Peyer's patch (tissue), 4 donors: ENCODE results near the gene SKI.

Experiments used
- POLR2A ChIP-seq, 2 donors: fragments of 450-650 bp; IDR thresholded peaks; one replicate each; pipeline ENCODE4 v1.5.1; 2017; ENCODE audit warnings: antibody characterized with exemption in 2 of 2, mild to moderate bottlenecking in 2 of 2, moderate library complexity in 2 of 2
- TF ChIP-seq, protein P1 (sequence below), 6 experiments: fragments of 450-650 bp in 4 of 6; fragments of 200-600 bp in 2 of 6; sonication (generic) in 1 of 6; IDR thresholded peaks; one replicate each; pipeline ENCODE4 v1.5.1; 2017 to 2019; ENCODE audit warnings: antibody characterized with exemption in 6 of 6, mild to moderate bottlenecking in 3 of 6, moderate library complexity in 1 of 6

DNA sequence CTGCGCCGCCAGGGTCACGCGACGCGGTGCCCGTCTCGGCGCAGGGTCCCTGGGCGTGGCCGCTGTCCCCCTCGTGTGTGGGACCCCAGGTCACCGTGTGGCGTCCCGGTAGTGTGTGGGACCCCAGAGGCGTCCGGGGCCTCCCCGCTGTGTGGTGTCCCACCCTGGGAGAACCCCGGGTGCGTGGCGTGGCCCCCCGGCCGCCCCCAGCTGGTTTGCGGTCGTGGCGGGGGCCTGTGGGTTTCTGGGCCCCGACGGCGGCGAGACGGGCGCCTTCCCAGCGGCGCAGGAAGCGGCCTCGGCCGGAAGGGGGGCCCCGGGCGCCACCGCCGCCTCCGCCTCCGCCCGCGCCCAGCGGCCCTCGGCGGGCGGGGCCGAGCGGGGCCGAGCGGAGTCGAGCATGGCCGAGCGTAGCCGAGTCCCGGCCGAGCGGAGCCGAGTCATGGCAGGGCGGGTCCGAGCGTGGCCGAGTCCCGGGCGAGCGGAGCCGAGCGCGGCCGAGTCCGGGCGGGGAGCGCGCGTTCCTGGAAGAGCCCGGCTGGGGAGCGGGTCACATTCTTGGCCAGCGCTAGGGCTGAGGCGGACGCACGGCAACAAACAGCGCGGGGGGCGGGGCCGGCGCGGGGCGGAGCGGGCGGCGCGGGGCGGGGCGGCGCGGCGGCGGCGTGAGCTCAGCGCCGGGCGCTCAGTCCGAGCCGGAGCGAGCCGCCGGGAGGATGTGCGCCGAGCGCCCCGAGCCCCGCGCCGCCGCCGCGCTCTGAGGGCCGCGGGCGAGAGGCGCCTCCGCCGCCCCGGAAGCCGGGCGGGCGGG, 568 bp upstream of the SKI start:
- TF ChIP-seq, protein P1, sequence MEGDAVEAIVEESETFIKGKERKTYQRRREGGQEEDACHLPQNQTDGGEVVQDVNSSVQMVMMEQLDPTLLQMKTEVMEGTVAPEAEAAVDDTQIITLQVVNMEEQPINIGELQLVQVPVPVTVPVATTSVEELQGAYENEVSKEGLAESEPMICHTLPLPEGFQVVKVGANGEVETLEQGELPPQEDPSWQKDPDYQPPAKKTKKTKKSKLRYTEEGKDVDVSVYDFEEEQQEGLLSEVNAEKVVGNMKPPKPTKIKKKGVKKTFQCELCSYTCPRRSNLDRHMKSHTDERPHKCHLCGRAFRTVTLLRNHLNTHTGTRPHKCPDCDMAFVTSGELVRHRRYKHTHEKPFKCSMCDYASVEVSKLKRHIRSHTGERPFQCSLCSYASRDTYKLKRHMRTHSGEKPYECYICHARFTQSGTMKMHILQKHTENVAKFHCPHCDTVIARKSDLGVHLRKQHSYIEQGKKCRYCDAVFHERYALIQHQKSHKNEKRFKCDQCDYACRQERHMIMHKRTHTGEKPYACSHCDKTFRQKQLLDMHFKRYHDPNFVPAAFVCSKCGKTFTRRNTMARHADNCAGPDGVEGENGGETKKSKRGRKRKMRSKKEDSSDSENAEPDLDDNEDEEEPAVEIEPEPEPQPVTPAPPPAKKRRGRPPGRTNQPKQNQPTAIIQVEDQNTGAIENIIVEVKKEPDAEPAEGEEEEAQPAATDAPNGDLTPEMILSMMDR (IDR thresholded peaks at IDR 0.05), result peak in 4 of 6 experiments; percentile 21 to 54 (median 42)
- peak in 1 of 2 donors; percentile 84 for TF ChIP-seq POLR2A (IDR thresholded peaks at IDR 0.05)
